NCI-H2029 (cell line): ENCODE data around the gene RNASE8.
A peak's percentile ranks its signal among the peaks of the same experiment; 100 is the strongest.

ENCODE experiments used
- DNase-seq: peaks from one replicate; lab custom pipeline; 2025; lab: John Stamatoyannopoulos, UW

RNASE8 gene

GRCh38 chr14:21053184-21054122 is 4.2 kb upstream of the RNASE8 start:
- DNase-seq, result no peak

- DNase-seq, result no peak
These were observed 3.4 kb upstream of the RNASE8 start for GRCh38 chr14:21054123-21054767.

GRCh38 chr14:21054768-21055145 is 2.9 kb upstream of the RNASE8 start:
- DNase-seq, result no peak

- no peak for DNase-seq
These were observed 2.0 kb upstream of the RNASE8 start for GRCh38 chr14:21055432-21056117.

- no peak for DNase-seq
These were observed 980 bp upstream of the RNASE8 start for GRCh38 chr14:21056520-21057163.

GRCh38 chr14:21058903-21059302 is 1.3 kb downstream of the RNASE8 start:
- DNase-seq, result no peak

- DNase-seq, result no peak
These were observed 2.4 kb downstream of the RNASE8 start for GRCh38 chr14:21059842-21060613.

- DNase-seq, result no peak
These were observed 3.2 kb downstream of the RNASE8 start for GRCh38 chr14:21060614-21061346.

GRCh38 chr14:21061347-21061668 is 3.7 kb downstream of the RNASE8 start:
- DNase-seq, result no peak

- DNase-seq, result no peak
These were observed 5.9 kb downstream of the RNASE8 start for GRCh38 chr14:21063479-21063878.

GRCh38 chr14:21066882-21067502 is 9.4 kb downstream of the RNASE8 start:
- DNase-seq, result no peak

- DNase-seq, result peak; percentile 31
These were observed 11.1 kb downstream of the RNASE8 start for GRCh38 chr14:21068521-21069387.

- DNase-seq, result no peak
These were observed 11.9 kb downstream of the RNASE8 start for GRCh38 chr14:21069388-21070082.

- DNase-seq, result no peak
These were observed 12.5 kb downstream of the RNASE8 start, which contains the start of gene ARHGEF40 for GRCh38 chr14:21070083-21070609. Gene ARHGEF40 (plus strand): TSS chr14:21070304. CDS start chr14:21070397, 93 bp downstream.

- no peak for DNase-seq
These were observed 13.1 kb downstream of the RNASE8 start for GRCh38 chr14:21070610-21071224.

- DNase-seq, result peak; percentile 84
These were observed 13.8 kb downstream of the RNASE8 start for GRCh38 chr14:21071225-21072030.

- no peak for DNase-seq
These were observed 14.4 kb downstream of the RNASE8 start for GRCh38 chr14:21072031-21072473.
